Measurements from ENCODE around the gene AP1S1. TPM values are rescaled to one million over a fixed set of nuclear protein-coding genes. Genes with fewer than 3 reads are reported as not detected.

The AP1S1 gene
- total RNA-seq, 6 experiments from 2014 or later: 24.0 to 56.5 (median 26.4) TPM

DNA sequence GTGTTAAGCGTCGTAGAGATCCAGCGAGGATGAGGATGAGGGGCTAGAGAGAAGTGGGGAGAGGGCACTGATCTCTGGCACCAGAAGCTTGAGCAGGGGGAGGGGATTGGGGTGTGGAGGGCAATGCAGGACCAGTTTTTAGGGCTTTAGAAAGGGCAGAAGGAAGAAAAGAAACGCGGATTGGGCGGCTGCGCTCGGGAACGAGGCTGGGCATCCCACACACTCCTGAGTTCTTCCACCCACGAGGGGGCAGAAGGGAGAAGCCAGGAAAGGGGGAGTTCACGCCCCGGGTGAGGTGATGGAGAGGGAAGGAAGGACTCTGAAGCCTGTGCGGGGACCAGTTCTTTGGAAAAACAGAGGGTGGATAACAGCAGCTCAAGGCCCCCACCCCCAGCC is 17.2 kb downstream of the AP1S1 start:
- DNase-seq (no peak), ATAC-seq (no peak)
- Histone ChIP-seq H3K9me3 (no peaks in the 10 kb centered on the region), H3K36me3 (no peaks in the 10 kb centered on the region), H3K4me1 (peaks cover 0 to 18% (median 0%) of the 10 kb centered on the region in 4 donors), H3K27ac (no peak overlapping the region), H3K4me3 (no peak overlapping the region), H3K27me3 (peaks cover 5 to 39% of the 10 kb centered on the region in 2 donors)
- TF ChIP-seq, protein P1, sequence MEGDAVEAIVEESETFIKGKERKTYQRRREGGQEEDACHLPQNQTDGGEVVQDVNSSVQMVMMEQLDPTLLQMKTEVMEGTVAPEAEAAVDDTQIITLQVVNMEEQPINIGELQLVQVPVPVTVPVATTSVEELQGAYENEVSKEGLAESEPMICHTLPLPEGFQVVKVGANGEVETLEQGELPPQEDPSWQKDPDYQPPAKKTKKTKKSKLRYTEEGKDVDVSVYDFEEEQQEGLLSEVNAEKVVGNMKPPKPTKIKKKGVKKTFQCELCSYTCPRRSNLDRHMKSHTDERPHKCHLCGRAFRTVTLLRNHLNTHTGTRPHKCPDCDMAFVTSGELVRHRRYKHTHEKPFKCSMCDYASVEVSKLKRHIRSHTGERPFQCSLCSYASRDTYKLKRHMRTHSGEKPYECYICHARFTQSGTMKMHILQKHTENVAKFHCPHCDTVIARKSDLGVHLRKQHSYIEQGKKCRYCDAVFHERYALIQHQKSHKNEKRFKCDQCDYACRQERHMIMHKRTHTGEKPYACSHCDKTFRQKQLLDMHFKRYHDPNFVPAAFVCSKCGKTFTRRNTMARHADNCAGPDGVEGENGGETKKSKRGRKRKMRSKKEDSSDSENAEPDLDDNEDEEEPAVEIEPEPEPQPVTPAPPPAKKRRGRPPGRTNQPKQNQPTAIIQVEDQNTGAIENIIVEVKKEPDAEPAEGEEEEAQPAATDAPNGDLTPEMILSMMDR (IDR thresholded peaks at IDR 0.05): peak in 1 of 4 donors; percentile 4
- no peak for TF ChIP-seq POLR2A (IDR thresholded peaks at IDR 0.05)
- intact Hi-C loops (cut with DNase I): no loop called here
- 1% methylated on average over 12 of the region's 13 CpGs for WGBS (ENCODE audit: insufficient coverage, low coverage, low lambda C conversion rate, missing lambda C conversion rate)

DNA sequence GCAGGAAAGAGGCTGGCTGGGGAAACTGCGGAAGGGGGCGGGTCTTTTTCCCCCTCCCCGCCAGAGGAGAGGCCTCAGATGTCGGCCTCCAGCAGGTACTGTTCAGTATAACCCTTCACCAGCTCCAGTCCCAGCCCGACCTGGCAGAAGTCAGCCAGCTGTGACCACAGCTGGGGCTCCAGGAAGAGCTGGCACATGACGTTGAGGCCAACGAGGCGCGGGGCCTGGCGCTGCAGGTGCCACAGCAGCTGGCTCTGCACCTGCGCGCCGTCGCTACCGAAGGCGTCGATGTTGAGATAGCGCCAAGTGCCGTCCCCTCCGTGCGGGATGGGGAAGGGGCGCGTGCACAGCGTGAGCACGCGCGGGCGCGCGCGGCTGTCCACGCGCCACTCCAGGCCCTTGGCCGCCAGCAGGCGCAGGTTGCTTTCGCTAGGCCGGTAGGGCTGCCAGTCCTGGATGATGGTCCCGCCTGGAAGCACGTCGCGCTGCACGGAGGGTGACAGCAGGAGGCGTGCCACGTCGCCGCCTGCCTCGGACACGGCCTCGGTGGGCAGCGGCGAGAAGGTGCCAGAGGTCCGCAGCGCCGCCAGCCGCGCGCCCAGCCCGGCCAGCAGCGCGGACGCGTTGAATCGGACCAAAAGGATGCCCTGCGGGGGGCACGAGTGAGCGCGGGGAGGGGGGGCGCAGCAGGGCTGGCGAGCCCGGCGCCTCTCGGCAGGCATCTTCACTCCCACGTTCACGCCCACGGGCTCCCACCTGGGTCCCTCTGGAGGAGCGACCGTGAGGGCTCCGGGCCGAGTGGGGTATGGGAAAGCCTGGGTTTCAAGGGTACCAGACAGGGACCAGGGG is 18.0 kb downstream of the AP1S1 start:
- ATAC-seq: no peak
- WGBS (ENCODE audit: insufficient coverage, low coverage, low lambda C conversion rate, missing lambda C conversion rate): 0% methylated on average over 11 of the region's 79 CpGs
- no peaks in the 10 kb centered on the region for H3K9me3 ChIP-seq
- H3K4me1 ChIP-seq: peaks cover 0 to 18% (median 0%) of the 10 kb centered on the region in 4 donors
- peaks cover 5 to 39% of the 10 kb centered on the region in 2 donors for H3K27me3 ChIP-seq
- no peak for DNase-seq
- intact Hi-C loops (cut with DNase I): no loop called here
- H3K27ac ChIP-seq: no peak overlapping the region
- no peak overlapping the region for H3K4me3 ChIP-seq
- H3K36me3 ChIP-seq: no peaks in the 10 kb centered on the region
- TF ChIP-seq POLR2A (IDR thresholded peaks at IDR 0.05): no peak
- TF ChIP-seq, protein P1 (IDR thresholded peaks at IDR 0.05): no peak

DNA sequence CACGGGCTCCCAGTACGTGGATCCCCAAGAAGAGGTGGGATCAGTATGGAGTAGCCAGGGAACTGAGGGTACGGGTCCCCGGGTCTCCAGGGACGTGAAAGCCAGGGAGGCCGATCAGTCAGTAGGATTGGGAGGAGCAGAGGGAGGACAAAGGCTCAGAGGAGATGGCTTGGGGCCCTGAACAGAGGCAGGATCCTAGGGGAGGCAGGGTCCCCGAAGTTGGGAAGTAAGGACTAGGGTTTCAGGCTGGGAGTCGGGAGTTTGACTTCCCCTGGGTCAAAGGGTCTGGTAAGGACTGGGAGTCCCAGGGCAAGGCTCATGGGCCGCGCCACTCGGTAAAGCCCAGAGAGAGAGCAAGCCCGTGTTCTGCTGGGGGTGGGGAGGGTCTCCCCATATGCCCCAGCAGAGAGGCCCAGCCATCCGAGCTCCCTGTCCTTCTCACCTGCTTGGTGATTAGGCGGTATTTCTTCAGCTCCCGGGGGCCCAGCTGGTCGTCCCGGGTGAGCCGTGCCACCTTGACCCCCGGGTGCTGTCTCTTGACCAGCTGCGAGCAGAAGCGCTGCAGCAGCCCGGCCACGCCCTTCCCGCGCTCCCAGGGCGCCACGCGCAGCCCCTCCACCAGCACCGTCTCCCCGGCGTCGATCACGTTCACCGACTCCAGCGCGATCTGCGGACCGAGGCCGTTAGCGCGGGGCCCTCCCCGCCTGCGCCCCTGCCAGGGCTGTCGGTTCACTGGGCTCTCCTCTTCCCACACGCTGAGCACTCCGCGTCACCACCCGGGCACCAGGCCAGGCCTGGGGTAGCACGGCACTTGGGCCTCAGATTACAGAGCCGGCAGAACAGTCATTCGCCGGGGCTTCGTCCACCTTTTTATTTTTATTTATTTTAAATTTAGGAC is 18.8 kb downstream of the AP1S1 start:
- ATAC-seq (peak; percentile 70 to 87 (median 76)), DNase-seq (peak; percentile 82 to 86 (median 83))
- Histone ChIP-seq H3K4me1 (peaks cover 0 to 18% (median 0%) of the 10 kb centered on the region in 4 donors), H3K27me3 (peaks cover 5 to 39% of the 10 kb centered on the region in 2 donors), H3K36me3 (no peaks in the 10 kb centered on the region), H3K4me3 (no peak overlapping the region), H3K9me3 (no peaks in the 10 kb centered on the region), H3K27ac (no peak overlapping the region)
- 1% methylated on average over 19 of the region's 53 CpGs for WGBS (ENCODE audit: insufficient coverage, low coverage, low lambda C conversion rate, missing lambda C conversion rate)
- intact Hi-C loops (cut with DNase I): no loop called here
- no peak for TF ChIP-seq POLR2A (IDR thresholded peaks at IDR 0.05)

DNA sequence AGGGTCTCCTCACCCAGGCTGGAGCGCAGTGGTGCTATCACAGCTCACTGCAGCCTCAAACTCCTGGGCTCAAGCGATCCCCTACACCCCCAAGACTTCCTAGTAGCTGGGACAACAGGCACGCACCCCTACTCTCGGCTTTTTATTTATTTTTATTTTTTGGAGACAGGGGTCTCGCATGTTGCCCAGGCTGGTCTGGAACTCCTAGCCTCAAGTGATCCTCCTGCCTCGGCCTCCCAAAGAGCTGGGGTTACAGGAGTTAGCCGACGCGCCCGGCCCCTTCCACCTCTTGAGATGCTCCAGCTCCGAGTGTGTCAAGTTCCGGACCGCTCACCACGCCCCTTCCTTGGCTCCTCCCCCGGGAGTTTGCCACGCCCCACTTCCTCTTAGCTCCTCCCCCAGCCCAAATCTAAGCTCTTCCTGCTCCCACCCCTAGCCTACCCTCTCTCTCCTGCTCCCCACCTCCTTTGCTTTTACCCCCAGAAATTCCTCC is 19.5 kb downstream of the AP1S1 start:
- Histone ChIP-seq H3K4me3 (no peak overlapping the region), H3K4me1 (peaks cover 0 to 18% (median 0%) of the 10 kb centered on the region in 4 donors), H3K36me3 (no peaks in the 10 kb centered on the region), H3K27ac (no peak overlapping the region), H3K9me3 (no peaks in the 10 kb centered on the region), H3K27me3 (peaks cover 5 to 39% of the 10 kb centered on the region in 2 donors)
- ATAC-seq: peak in 2 of 4 donors; percentile 19 to 31
- 7% methylated on average over 12 of the region's 16 CpGs for WGBS (ENCODE audit: insufficient coverage, low coverage, low lambda C conversion rate, missing lambda C conversion rate)
- no peak for DNase-seq
- TF ChIP-seq, protein P1 (IDR thresholded peaks at IDR 0.05): no peak
- TF ChIP-seq POLR2A (IDR thresholded peaks at IDR 0.05): no peak
- intact Hi-C loops (cut with DNase I): no loop called here

All from right lobe of liver (tissue), 6 donors.